ENCODE data around the gene PCDHGA1. TPM values are rescaled to one million over a fixed set of nuclear protein-coding genes. Genes with fewer than 3 reads are reported as not detected.

The PCDHGA1 gene
- total RNA-seq, 1 experiment from 2014 or later = 0.35 TPM

GRCh38 chr5:141501761-141502160 lies 171.4 kb downstream of the PCDHGA1 start:
- ChIA-PET POLR2A (no interaction called here), CTCF (interaction anchor here (0.7 to 4.9 kb wide), 4 partner anchors 11 to 730 kb away, joined by 3 to 27 read pairs (median 6); no protein-coding TSS in a partner anchor)

DNA sequence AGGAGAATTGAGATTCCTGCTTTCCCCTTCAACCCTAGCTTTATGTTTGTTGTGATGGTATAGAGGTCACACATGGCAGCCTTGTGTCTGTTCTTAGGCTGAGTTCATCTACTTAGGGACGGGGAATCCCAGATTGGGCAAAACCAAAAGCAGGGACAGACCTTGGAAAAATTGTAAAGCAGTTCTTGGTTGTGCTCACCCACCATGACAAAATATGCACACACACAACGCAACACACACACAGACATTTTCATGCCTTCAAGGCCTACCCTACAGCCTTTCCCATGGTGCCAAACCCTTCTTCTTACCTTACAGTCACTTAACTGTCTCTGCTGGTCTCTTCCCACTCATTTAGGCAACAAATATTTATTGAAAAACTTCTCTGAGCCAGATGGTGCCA lies 173.4 kb downstream of the PCDHGA1 start:
- Mint-ChIP-seq H3K4me1 (ENCODE audit: insufficient read depth, unreplicated experiment) (peaks cover 10% of the 10 kb centered on the region), H3K27ac (ENCODE audit: low read depth, unreplicated experiment) (no peak overlapping the region), H3K4me3 (ENCODE audit: unreplicated experiment) (no peak overlapping the region), H3K9me3 (ENCODE audit: unreplicated experiment) (no peaks in the 10 kb centered on the region), H3K36me3 (ENCODE audit: insufficient read depth, unreplicated experiment) (peaks cover 6% of the 10 kb centered on the region), H3K27me3 (ENCODE audit: insufficient read depth, unreplicated experiment) (no peaks in the 10 kb centered on the region)
- TF ChIP-seq CTCF (IDR thresholded peaks at IDR 0.05; ENCODE audit: unreplicated experiment) = no peak
- no peak for DNase-seq (ENCODE audit: unreplicated experiment)
- CTCF ChIA-PET = interaction anchor here (1.0 to 1.9 kb wide), 2 partner anchors 9 to 10 kb away, joined by 4 to 6 read pairs; no protein-coding TSS in a partner anchor
- no TSS peak for BruUV-seq (replicated peaks)
- POLR2A ChIA-PET = no interaction called here
- intact Hi-C loops (cut with micrococcal nuclease) = no loop called here

More at GRCh38 chr5:141501761-141502160, 171.4 kb downstream of the PCDHGA1 start:
- no peak for TF ChIP-seq CTCF (IDR thresholded peaks at IDR 0.05; ENCODE audit: unreplicated experiment)
- no peak overlapping the region for H3K4me3 Mint-ChIP-seq (ENCODE audit: unreplicated experiment)
- intact Hi-C loops (cut with micrococcal nuclease) = no loop called here
- DNase-seq (ENCODE audit: unreplicated experiment) = no peak
- H3K4me1 Mint-ChIP-seq (ENCODE audit: insufficient read depth, unreplicated experiment) = no peaks in the 10 kb centered on the region
- no peaks in the 10 kb centered on the region for H3K27me3 Mint-ChIP-seq (ENCODE audit: insufficient read depth, unreplicated experiment)
- no peak overlapping the region for H3K27ac Mint-ChIP-seq (ENCODE audit: low read depth, unreplicated experiment)
- peaks cover 6% of the 10 kb centered on the region for H3K36me3 Mint-ChIP-seq (ENCODE audit: insufficient read depth, unreplicated experiment)
- H3K9me3 Mint-ChIP-seq (ENCODE audit: unreplicated experiment) = no peaks in the 10 kb centered on the region
- BruUV-seq (replicated peaks) = no TSS peak

DNA sequence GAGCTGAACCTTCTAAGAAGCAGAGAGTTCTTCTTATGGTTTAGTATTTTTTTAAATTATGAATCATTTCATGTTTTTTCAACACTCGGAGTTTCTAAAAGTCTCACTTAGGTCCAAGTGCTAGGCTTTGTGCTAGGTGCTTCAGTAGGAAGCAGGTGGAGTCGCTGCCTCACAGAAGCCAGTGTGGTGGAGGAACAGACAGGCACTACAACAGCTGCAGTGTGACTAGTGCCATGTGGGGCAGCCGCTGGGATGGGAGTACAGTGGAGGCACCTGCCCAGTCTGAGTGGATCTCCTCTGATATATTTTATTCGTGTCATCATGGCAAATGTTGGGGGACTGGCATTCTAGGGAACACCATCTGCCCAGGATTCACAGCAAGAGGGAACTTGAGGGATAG lies 173.9 kb downstream of the PCDHGA1 start:
- no TSS peak for BruUV-seq (replicated peaks)
- intact Hi-C loops (cut with micrococcal nuclease) = no loop called here

More for the DNA sequence above, 173.9 kb downstream of the PCDHGA1 start:
- Mint-ChIP-seq H3K36me3 (ENCODE audit: insufficient read depth, unreplicated experiment) (peaks cover 6% of the 10 kb centered on the region), H3K9me3 (ENCODE audit: unreplicated experiment) (no peaks in the 10 kb centered on the region), H3K27ac (ENCODE audit: low read depth, unreplicated experiment) (no peak overlapping the region), H3K4me1 (ENCODE audit: insufficient read depth, unreplicated experiment) (peaks cover 15% of the 10 kb centered on the region), H3K27me3 (ENCODE audit: insufficient read depth, unreplicated experiment) (no peaks in the 10 kb centered on the region), H3K4me3 (ENCODE audit: unreplicated experiment) (no peak overlapping the region)
- no peak for DNase-seq (ENCODE audit: unreplicated experiment)
- ChIA-PET POLR2A (interaction anchor here (1.1 kb wide), 1 partner anchor 15 kb away, joined by 3 read pairs; the partner anchor contains the start of gene PCDHGC5), CTCF (interaction anchor here (0.6 to 1.9 kb wide), 4 partner anchors 8 to 88 kb away, joined by 3 to 7 read pairs (median 5); no protein-coding TSS in a partner anchor)
- TF ChIP-seq CTCF (IDR thresholded peaks at IDR 0.05; ENCODE audit: unreplicated experiment) = no peak

Data from MCF 10A (cell line).